Neural cell (in vitro differentiated cells): ENCODE measurements around the gene SLC30A5.
"Not testable (repeated sequence)": the region's sequence is repeated elsewhere in the genome, so short reads cannot be mapped to it uniquely, and the experiment has no call there.

Experiments
- EP300 ChIP-seq: fragments of 450-650 bp; conservative IDR thresholded peaks from 2 replicates; pipeline ENCODE4 v1.6.1; 2014; ENCODE audit warnings: antibody characterized with exemption, mild to moderate bottlenecking, moderate library complexity; ENCODE audit not compliant: poor library complexity, severe bottlenecking
- MXI1 ChIP-seq: fragments of 450-650 bp; conservative IDR thresholded peaks from 2 replicates; pipeline ENCODE4 v1.6.1; 2014; ENCODE audit warnings: antibody characterized with exemption, mild to moderate bottlenecking; ENCODE audit not compliant: poor library complexity, severe bottlenecking
- REST ChIP-seq: IDR thresholded peaks from 2 replicates; pipeline ENCODE4 v1.6.1; 2012; ENCODE audit warnings: borderline replicate concordance
- TF ChIP-seq, protein P1 (sequence below): fragments of 450-650 bp; IDR thresholded peaks from 2 replicates; pipeline ENCODE4 v1.5.1; 2014; ENCODE audit warnings: antibody characterized with exemption, mild to moderate bottlenecking, moderate library complexity; ENCODE audit not compliant: poor library complexity, severe bottlenecking

GRCh38 chr5:69108367-69108766 is 14.6 kb downstream of the SLC30A5 start:
- TF ChIP-seq, protein P1, sequence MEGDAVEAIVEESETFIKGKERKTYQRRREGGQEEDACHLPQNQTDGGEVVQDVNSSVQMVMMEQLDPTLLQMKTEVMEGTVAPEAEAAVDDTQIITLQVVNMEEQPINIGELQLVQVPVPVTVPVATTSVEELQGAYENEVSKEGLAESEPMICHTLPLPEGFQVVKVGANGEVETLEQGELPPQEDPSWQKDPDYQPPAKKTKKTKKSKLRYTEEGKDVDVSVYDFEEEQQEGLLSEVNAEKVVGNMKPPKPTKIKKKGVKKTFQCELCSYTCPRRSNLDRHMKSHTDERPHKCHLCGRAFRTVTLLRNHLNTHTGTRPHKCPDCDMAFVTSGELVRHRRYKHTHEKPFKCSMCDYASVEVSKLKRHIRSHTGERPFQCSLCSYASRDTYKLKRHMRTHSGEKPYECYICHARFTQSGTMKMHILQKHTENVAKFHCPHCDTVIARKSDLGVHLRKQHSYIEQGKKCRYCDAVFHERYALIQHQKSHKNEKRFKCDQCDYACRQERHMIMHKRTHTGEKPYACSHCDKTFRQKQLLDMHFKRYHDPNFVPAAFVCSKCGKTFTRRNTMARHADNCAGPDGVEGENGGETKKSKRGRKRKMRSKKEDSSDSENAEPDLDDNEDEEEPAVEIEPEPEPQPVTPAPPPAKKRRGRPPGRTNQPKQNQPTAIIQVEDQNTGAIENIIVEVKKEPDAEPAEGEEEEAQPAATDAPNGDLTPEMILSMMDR, result not testable (repeated sequence)
- TF ChIP-seq REST, EP300, MXI1: not testable (repeated sequence)
